Measurements from ENCODE around the gene ATRNL1. TPM values are rescaled to one million over a fixed set of nuclear protein-coding genes. Genes with fewer than 3 reads are reported as not detected.

Gene ATRNL1
- total RNA-seq, 2 donors from 2014 or later = 5.1 to 22.9 TPM

DNA sequence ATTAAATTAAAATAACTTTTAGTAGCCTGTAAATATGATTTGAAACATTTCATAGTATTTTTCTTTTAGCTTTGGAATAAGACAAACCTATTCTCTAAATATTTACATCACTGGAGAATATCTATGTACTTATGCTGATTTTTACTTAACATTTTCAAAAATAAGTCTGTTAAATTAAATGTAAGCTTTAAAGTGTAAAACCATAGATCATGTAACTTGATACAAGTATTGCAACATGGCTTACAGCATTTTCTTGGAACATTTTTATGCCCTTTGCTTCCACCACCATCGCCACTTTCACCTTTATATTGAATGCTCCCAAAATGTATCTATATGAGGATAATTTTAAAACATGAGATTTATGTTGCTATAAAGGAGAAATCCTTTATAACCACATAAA is 752.8 kb downstream of the ATRNL1 start:
- WGBS = 52% methylated on average over 1 of the region's 1 CpG
- intact Hi-C loops (cut with DNase I) = no loop called here

DNA sequence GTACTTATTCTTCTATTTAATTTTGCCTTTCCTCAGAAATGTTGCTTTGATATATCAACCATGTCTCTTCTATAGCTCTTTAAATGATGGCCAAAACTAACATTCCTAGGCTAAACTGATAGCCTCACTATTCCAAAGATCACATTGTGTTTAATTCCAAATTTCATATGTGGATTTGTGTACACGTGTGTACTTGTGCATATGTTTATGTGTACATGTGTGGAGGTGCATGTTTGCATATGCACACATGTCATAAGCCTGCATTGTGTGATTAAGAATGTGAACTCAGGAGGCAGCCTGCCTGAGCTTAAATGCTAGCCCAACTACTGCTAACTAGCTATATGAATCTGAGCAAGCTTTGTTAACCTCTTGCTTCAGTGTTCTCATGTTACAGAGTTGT is 753.4 kb downstream of the ATRNL1 start:
- Histone ChIP-seq H3K27me3 (replicated peaks; ENCODE audit: insufficient read depth) (no peaks in the 10 kb centered on the region), H3K27ac (no peak overlapping the region), H3K9me3 (no peaks in the 10 kb centered on the region), H3K4me3 (no peak overlapping the region), H3K36me3 (no peaks in the 10 kb centered on the region), H3K4me1 (replicated peaks) (no peaks in the 10 kb centered on the region)
- intact Hi-C loops (cut with DNase I) = no loop called here
- 91% methylated on average over 1 of the region's 1 CpG for WGBS
- DNase-seq (ENCODE audit: low spot score) = no peak
- TF ChIP-seq POLR2AphosphoS5 (IDR thresholded peaks at IDR 0.05) = no peak
- no peak for TF ChIP-seq POLR2A (IDR thresholded peaks at IDR 0.05)
- TF ChIP-seq, protein P1, sequence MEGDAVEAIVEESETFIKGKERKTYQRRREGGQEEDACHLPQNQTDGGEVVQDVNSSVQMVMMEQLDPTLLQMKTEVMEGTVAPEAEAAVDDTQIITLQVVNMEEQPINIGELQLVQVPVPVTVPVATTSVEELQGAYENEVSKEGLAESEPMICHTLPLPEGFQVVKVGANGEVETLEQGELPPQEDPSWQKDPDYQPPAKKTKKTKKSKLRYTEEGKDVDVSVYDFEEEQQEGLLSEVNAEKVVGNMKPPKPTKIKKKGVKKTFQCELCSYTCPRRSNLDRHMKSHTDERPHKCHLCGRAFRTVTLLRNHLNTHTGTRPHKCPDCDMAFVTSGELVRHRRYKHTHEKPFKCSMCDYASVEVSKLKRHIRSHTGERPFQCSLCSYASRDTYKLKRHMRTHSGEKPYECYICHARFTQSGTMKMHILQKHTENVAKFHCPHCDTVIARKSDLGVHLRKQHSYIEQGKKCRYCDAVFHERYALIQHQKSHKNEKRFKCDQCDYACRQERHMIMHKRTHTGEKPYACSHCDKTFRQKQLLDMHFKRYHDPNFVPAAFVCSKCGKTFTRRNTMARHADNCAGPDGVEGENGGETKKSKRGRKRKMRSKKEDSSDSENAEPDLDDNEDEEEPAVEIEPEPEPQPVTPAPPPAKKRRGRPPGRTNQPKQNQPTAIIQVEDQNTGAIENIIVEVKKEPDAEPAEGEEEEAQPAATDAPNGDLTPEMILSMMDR (IDR thresholded peaks at IDR 0.05) = no peak

More for the DNA sequence above, 752.8 kb downstream of the ATRNL1 start:
- no peak for DNase-seq (ENCODE audit: low spot score)
- Histone ChIP-seq H3K36me3 (no peaks in the 10 kb centered on the region), H3K4me1 (replicated peaks) (no peaks in the 10 kb centered on the region), H3K27ac (no peak overlapping the region), H3K27me3 (replicated peaks; ENCODE audit: insufficient read depth) (no peaks in the 10 kb centered on the region), H3K9me3 (no peaks in the 10 kb centered on the region), H3K4me3 (no peak overlapping the region)
- no peak for TF ChIP-seq POLR2A (IDR thresholded peaks at IDR 0.05)

DNA sequence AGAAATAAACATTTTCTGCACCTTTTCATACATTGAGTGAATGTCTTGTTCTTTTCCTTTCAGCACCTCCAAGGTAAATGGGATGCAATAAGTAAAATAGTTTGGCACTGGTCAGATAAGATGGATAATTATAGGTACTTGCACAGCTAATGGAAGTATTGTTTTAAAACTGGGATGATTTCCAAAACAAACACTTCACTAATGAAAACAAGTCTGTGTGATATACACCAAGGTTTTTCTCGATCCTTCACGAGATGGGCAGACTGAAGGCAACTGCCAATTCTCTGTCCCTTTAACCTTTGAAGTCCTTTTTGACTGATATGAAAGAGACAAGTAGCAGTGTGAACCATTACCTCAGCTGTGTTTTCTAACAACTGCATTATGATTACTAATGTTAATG is 756.0 kb downstream of the ATRNL1 start:
- DNase-seq (ENCODE audit: low spot score) = no peak
- Histone ChIP-seq H3K4me1 (replicated peaks) (no peaks in the 10 kb centered on the region), H3K27ac (no peak overlapping the region), H3K27me3 (replicated peaks; ENCODE audit: insufficient read depth) (peaks cover 4% of the 10 kb centered on the region), H3K9me3 (no peaks in the 10 kb centered on the region), H3K36me3 (no peaks in the 10 kb centered on the region), H3K4me3 (no peak overlapping the region)
- intact Hi-C loops (cut with DNase I) = no loop called here
- TF ChIP-seq POLR2A (IDR thresholded peaks at IDR 0.05) = no peak
- WGBS = 23% methylated on average over 2 of the region's 2 CpGs

GRCh38 chr10:115850666-115851065 is 757.5 kb downstream of the ATRNL1 start:
- no peak for DNase-seq (ENCODE audit: low spot score)
- no peaks in the 10 kb centered on the region for H3K36me3 ChIP-seq
- intact Hi-C loops (cut with DNase I) = no loop called here
- H3K27me3 ChIP-seq (replicated peaks; ENCODE audit: insufficient read depth) = peaks cover 4% of the 10 kb centered on the region
- no peak overlapping the region for H3K27ac ChIP-seq
- H3K9me3 ChIP-seq = no peaks in the 10 kb centered on the region
- no peak for TF ChIP-seq POLR2AphosphoS5 (IDR thresholded peaks at IDR 0.05)
- no peak for TF ChIP-seq POLR2A (IDR thresholded peaks at IDR 0.05)
- TF ChIP-seq, protein P1 (IDR thresholded peaks at IDR 0.05) = no peak
- 97% methylated on average over 1 of the region's 1 CpG for WGBS
- H3K4me1 ChIP-seq (replicated peaks) = no peaks in the 10 kb centered on the region
- no peak overlapping the region for H3K4me3 ChIP-seq

DNA sequence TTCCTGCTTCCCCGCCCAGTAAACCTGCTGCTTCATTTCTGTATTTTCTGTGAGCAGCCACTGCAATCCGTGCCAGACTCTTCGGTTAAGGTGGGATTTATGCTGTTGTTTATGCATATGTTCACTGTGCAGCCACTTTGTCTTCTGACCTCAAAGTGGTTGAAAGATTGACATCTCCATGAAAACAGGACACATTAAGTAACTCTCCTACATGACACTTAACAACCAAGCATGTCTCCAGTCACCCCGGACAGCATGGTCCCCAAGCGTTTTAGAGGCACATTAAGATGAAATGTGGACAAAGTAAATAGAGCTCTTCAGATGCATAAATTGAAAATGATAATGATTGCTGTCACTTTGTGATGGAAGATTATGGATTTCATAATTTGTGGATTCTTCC is 758.5 kb downstream of the ATRNL1 start:
- no peak for TF ChIP-seq POLR2AphosphoS5 (IDR thresholded peaks at IDR 0.05)
- TF ChIP-seq, protein P1 (IDR thresholded peaks at IDR 0.05) = no peak
- TF ChIP-seq POLR2A (IDR thresholded peaks at IDR 0.05) = no peak
- 74% methylated on average over 5 of the region's 5 CpGs for WGBS

DNA sequence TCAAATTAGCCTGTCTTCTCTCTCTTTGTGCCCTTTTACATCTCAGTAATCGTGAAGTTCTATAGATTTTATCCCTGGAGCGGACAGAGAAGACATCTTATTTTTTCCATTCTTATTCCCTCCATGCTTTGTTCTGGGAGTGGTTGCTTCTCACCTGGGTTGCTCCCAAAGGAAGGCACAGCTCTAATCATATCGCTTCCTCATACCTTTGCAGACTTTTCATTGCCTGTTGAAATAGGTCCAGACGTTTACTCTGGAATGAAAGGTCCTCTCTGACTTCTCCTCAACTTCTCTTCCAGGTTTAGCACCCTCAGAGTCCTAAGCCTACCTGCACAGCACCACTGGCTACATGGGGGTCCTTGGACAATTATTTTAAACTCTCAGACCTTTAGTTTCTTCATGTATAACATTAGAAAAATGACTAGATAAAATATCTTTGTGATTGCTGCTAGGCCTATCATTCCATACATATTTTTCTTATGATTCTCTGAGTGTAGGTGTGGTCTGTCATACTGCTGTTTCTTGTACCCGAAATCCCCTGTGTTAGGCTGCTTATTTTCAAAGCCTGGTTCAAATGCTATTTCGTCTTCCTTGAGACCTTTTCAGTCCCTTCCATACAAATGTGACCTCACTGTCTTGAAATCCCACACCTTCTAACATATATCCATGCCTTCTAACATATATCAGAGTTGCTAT is 761.7 kb downstream of the ATRNL1 start:
- Histone ChIP-seq H3K36me3 (no peaks in the 10 kb centered on the region), H3K4me3 (no peak overlapping the region), H3K27ac (no peak overlapping the region), H3K27me3 (replicated peaks; ENCODE audit: insufficient read depth) (peaks cover 4% of the 10 kb centered on the region), H3K9me3 (no peaks in the 10 kb centered on the region), H3K4me1 (replicated peaks) (no peaks in the 10 kb centered on the region)
- no peak for DNase-seq (ENCODE audit: low spot score)
- intact Hi-C loops (cut with DNase I) = no loop called here
- WGBS = 80% methylated on average over 6 of the region's 6 CpGs
- TF ChIP-seq POLR2AphosphoS5 (IDR thresholded peaks at IDR 0.05) (no peak), POLR2A (IDR thresholded peaks at IDR 0.05) (no peak)
- TF ChIP-seq, protein P1 (IDR thresholded peaks at IDR 0.05) = no peak

More for the DNA sequence above, 758.5 kb downstream of the ATRNL1 start:
- H3K27me3 ChIP-seq (replicated peaks; ENCODE audit: insufficient read depth) = peaks cover 4% of the 10 kb centered on the region
- H3K9me3 ChIP-seq = no peaks in the 10 kb centered on the region
- DNase-seq (ENCODE audit: low spot score) = no peak
- H3K27ac ChIP-seq = no peak overlapping the region
- H3K4me1 ChIP-seq (replicated peaks) = no peaks in the 10 kb centered on the region
- intact Hi-C loops (cut with DNase I) = no loop called here
- no peaks in the 10 kb centered on the region for H3K36me3 ChIP-seq
- H3K4me3 ChIP-seq = no peak overlapping the region

Measured in prostate gland (tissue), 2 donors.